Osteocyte (in vitro differentiated cells): ENCODE results near the gene BORCS5. TPM values are rescaled to one million over a fixed set of nuclear protein-coding genes. Genes with fewer than 3 reads are reported as not detected.

Experiments
- DNase-seq: peaks from one replicate; pipeline ENCODE4 v3.0.0; 2021; ENCODE audit warnings: mixed read lengths; ENCODE audit not compliant: unreplicated experiment; ENCODE audit errors: extremely low spot score
- H3K27ac Mint-ChIP-seq: one replicate; pipeline ENCODE4 v1.8.0; 2021; ENCODE audit warnings: mild to moderate bottlenecking, mixed read lengths; ENCODE audit not compliant: unreplicated experiment
- H3K27me3 Mint-ChIP-seq: one replicate; pipeline ENCODE4 v1.8.0; 2021; ENCODE audit warnings: mixed read lengths; ENCODE audit not compliant: unreplicated experiment
- H3K36me3 Mint-ChIP-seq: one replicate; pipeline ENCODE4 v1.8.0; 2021; ENCODE audit warnings: mixed read lengths; ENCODE audit not compliant: unreplicated experiment
- H3K4me1 Mint-ChIP-seq: one replicate; pipeline ENCODE4 v1.8.0; 2021; ENCODE audit warnings: mixed read lengths; ENCODE audit not compliant: unreplicated experiment
- H3K4me3 Mint-ChIP-seq: one replicate; pipeline ENCODE4 v1.8.0; 2021; ENCODE audit warnings: mild to moderate bottlenecking, moderate library complexity, mixed read lengths; ENCODE audit not compliant: unreplicated experiment
- H3K9me3 Mint-ChIP-seq: one replicate; pipeline ENCODE4 v1.8.0; 2021; ENCODE audit warnings: mixed read lengths; ENCODE audit not compliant: unreplicated experiment
- CTCF ChIP-seq: fragments of 200-600 bp; sonication (generic); IDR thresholded peaks from 2 replicates; pipeline ENCODE4 v1.5.0; 2021; ENCODE audit warnings: antibody characterized with exemption, mild to moderate bottlenecking, moderate library complexity
- total RNA-seq: library from RNA; stranded (reverse); gene quantifications from 2 replicates; pipeline ENCODE4 v1.2.1, GENCODE V29; 2021

The BORCS5 gene
- total RNA-seq, 1 donor from 2014 or later = 16.7 TPM

GRCh38 chr12:12456637-12457036 is 99.8 kb downstream of the BORCS5 start:
- no peak overlapping the region for H3K27ac Mint-ChIP-seq
- no peak overlapping the region for H3K4me3 Mint-ChIP-seq

GRCh38 chr12:12460935-12461922 is 104.4 kb downstream of the BORCS5 start:
- Mint-ChIP-seq H3K27me3 (no peaks in the 10 kb centered on the region), H3K27ac (no peak overlapping the region), H3K4me3 (no peak overlapping the region), H3K4me1 (peaks cover 12% of the 10 kb centered on the region), H3K9me3 (no peaks in the 10 kb centered on the region), H3K36me3 (peaks cover 3% of the 10 kb centered on the region)
- TF ChIP-seq CTCF = no peak
- no peak for DNase-seq

More at GRCh38 chr12:12456637-12457036, 99.8 kb downstream of the BORCS5 start:
- Mint-ChIP-seq H3K4me1 (peaks cover 12% of the 10 kb centered on the region), H3K36me3 (no peaks in the 10 kb centered on the region), H3K9me3 (no peaks in the 10 kb centered on the region), H3K27me3 (no peaks in the 10 kb centered on the region)
- DNase-seq = no peak
- no peak for TF ChIP-seq CTCF

- DNase-seq = no peak
- H3K4me3 Mint-ChIP-seq = no peak overlapping the region
- H3K27me3 Mint-ChIP-seq = no peaks in the 10 kb centered on the region
- peaks cover 8% of the 10 kb centered on the region for H3K4me1 Mint-ChIP-seq
- H3K36me3 Mint-ChIP-seq = peaks cover 6% of the 10 kb centered on the region
- H3K27ac Mint-ChIP-seq = no peak overlapping the region
- no peak for TF ChIP-seq CTCF
- no peaks in the 10 kb centered on the region for H3K9me3 Mint-ChIP-seq
These were observed 105.0 kb downstream of the BORCS5 start for GRCh38 chr12:12461923-12462315.

- Mint-ChIP-seq H3K27ac (no peak overlapping the region), H3K27me3 (no peaks in the 10 kb centered on the region), H3K4me3 (no peak overlapping the region)
These were observed 108.6 kb downstream of the BORCS5 start for GRCh38 chr12:12465522-12465921.

More at GRCh38 chr12:12465522-12465921, 108.6 kb downstream of the BORCS5 start:
- Mint-ChIP-seq H3K4me1 (peaks cover 9% of the 10 kb centered on the region), H3K36me3 (peaks cover 26% of the 10 kb centered on the region), H3K9me3 (no peaks in the 10 kb centered on the region)
- no peak for TF ChIP-seq CTCF
- no peak for DNase-seq
